ENCODE data around the gene FAM169A.

The FAM169A gene

DNA sequence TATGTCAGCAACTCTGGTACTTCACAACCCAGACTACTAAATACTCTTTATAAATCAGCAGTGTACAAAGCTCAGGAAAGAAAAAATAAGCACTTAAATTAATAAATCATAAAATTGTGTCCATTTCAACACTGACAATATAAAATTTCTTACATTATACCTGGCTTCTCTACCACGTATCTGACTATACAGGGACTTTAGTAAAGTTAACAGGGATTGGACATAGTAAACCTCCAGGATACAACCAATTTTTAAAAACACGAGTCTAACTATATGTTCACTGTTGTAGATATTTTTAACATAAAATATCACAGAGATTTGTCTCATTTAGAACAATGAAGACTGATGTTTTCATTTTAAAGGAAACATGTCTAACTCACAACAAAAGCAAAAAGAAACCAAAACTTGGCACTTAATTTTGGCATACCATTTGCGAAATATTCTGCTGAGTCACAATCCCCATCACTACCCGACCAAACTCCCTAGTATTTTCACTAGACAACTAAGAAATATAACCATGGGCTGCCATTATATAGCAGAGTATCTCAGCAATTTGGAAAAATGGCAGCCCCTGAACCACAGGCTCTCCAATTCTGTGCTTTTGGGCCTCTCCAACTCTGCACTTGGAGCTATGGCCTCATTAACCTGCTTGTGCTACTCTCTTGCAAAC lies 14.4 kb downstream of the FAM169A start:
- no peaks in the 10 kb centered on the region for H3K9me3 ChIP-seq (ENCODE audit: insufficient read depth, low read length)
- no peaks in the 10 kb centered on the region for H3K79me2 ChIP-seq (ENCODE audit: insufficient read depth, low read length)
- no peaks in the 10 kb centered on the region for H4K20me1 ChIP-seq (ENCODE audit: low read depth, low read length)
- H3K4me3 ChIP-seq (ENCODE audit: insufficient read depth, low read length, poor library complexity, severe bottlenecking) = no peak overlapping the region
- no peak overlapping the region for H2AFZ ChIP-seq (ENCODE audit: low read depth, low read length, severe bottlenecking)
- H3K9me2 ChIP-seq (replicated peaks; ENCODE audit: insufficient read depth, low read length) = no peaks in the 10 kb centered on the region
- H3K27ac ChIP-seq (ENCODE audit: low read depth, low read length) = no peak overlapping the region
- TF ChIP-seq EZH2phosphoT487 (conservative IDR thresholded peaks at IDR 0.05; ENCODE audit: low read length) = no peak
- TF ChIP-seq, protein P1, sequence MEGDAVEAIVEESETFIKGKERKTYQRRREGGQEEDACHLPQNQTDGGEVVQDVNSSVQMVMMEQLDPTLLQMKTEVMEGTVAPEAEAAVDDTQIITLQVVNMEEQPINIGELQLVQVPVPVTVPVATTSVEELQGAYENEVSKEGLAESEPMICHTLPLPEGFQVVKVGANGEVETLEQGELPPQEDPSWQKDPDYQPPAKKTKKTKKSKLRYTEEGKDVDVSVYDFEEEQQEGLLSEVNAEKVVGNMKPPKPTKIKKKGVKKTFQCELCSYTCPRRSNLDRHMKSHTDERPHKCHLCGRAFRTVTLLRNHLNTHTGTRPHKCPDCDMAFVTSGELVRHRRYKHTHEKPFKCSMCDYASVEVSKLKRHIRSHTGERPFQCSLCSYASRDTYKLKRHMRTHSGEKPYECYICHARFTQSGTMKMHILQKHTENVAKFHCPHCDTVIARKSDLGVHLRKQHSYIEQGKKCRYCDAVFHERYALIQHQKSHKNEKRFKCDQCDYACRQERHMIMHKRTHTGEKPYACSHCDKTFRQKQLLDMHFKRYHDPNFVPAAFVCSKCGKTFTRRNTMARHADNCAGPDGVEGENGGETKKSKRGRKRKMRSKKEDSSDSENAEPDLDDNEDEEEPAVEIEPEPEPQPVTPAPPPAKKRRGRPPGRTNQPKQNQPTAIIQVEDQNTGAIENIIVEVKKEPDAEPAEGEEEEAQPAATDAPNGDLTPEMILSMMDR (IDR thresholded peaks at IDR 0.05; ENCODE audit: insufficient read depth, low read length, poor library complexity, severe bottlenecking) = no peak
- no peaks in the 10 kb centered on the region for H3K36me3 ChIP-seq (ENCODE audit: low read length)
- no peaks in the 10 kb centered on the region for H3K27me3 ChIP-seq (ENCODE audit: low read length)
- H3K4me2 ChIP-seq (ENCODE audit: low read depth, low read length, poor library complexity, severe bottlenecking) = no peak overlapping the region
- H3K9ac ChIP-seq (ENCODE audit: low read length) = no peak overlapping the region
- no peaks in the 10 kb centered on the region for H3F3A ChIP-seq (ENCODE audit: insufficient read depth)

DNA sequence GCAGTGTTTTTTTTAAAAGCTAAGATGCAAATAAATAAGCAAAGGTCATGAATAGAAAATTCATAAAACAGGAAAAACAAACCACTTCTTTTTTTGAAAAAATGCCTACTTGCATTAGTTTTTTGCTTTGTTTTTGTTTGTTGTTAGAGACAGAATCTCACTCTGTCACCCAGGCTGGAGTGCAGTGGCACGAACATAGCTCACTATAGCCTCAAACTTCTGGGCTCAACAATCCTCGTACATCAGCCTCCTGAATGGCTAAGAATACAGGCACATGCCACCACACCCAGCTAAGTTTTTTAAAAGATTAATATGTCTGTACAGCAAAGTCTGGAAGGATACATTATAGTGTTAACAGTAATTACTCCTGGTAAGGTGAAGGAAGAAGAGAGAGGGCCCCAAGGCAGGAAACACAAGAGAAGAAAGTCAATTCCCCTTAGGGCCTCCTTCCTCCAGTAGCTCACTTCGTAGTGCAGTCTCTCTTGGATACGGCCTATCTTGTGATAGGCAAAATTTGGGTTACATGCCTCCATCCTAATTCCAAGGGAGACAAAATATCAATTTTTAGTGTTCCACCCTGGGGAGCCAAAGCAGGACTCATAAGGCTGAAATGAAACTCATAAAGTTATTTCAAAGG lies 15.3 kb downstream of the FAM169A start:
- H3K27me3 ChIP-seq (ENCODE audit: low read length) = no peaks in the 10 kb centered on the region
- no peak overlapping the region for H3K9ac ChIP-seq (ENCODE audit: low read length)
- H3F3A ChIP-seq (ENCODE audit: insufficient read depth) = no peaks in the 10 kb centered on the region
- TF ChIP-seq, protein P1 (IDR thresholded peaks at IDR 0.05; ENCODE audit: insufficient read depth, low read length, poor library complexity, severe bottlenecking) = no peak
- no peak for TF ChIP-seq EZH2phosphoT487 (conservative IDR thresholded peaks at IDR 0.05; ENCODE audit: low read length)
- H3K4me2 ChIP-seq (ENCODE audit: low read depth, low read length, poor library complexity, severe bottlenecking) = no peak overlapping the region
- H3K36me3 ChIP-seq (ENCODE audit: low read length) = no peaks in the 10 kb centered on the region
- H2AFZ ChIP-seq (ENCODE audit: low read depth, low read length, severe bottlenecking) = no peak overlapping the region
- H3K79me2 ChIP-seq (ENCODE audit: insufficient read depth, low read length) = no peaks in the 10 kb centered on the region
- no peaks in the 10 kb centered on the region for H4K20me1 ChIP-seq (ENCODE audit: low read depth, low read length)
- no peak overlapping the region for H3K27ac ChIP-seq (ENCODE audit: low read depth, low read length)
- H3K9me3 ChIP-seq (ENCODE audit: insufficient read depth, low read length) = no peaks in the 10 kb centered on the region
- H3K9me2 ChIP-seq (replicated peaks; ENCODE audit: insufficient read depth, low read length) = no peaks in the 10 kb centered on the region
- no peak overlapping the region for H3K4me3 ChIP-seq (ENCODE audit: insufficient read depth, low read length, poor library complexity, severe bottlenecking)

- H4K20me1 ChIP-seq (ENCODE audit: low read depth, low read length) = no peaks in the 10 kb centered on the region
- no peak overlapping the region for H3K4me3 ChIP-seq (ENCODE audit: insufficient read depth, low read length, poor library complexity, severe bottlenecking)
- no peaks in the 10 kb centered on the region for H3K9me2 ChIP-seq (replicated peaks; ENCODE audit: insufficient read depth, low read length)
- H3K4me2 ChIP-seq (ENCODE audit: low read depth, low read length, poor library complexity, severe bottlenecking) = no peak overlapping the region
- no peaks in the 10 kb centered on the region for H3K79me2 ChIP-seq (ENCODE audit: insufficient read depth, low read length)
- no peak overlapping the region for H2AFZ ChIP-seq (ENCODE audit: low read depth, low read length, severe bottlenecking)
- no peak overlapping the region for H3K27ac ChIP-seq (ENCODE audit: low read depth, low read length)
- H3F3A ChIP-seq (ENCODE audit: insufficient read depth) = no peaks in the 10 kb centered on the region
- no peak overlapping the region for H3K9ac ChIP-seq (ENCODE audit: low read length)
- no peaks in the 10 kb centered on the region for H3K36me3 ChIP-seq (ENCODE audit: low read length)
- no peaks in the 10 kb centered on the region for H3K27me3 ChIP-seq (ENCODE audit: low read length)
- no peaks in the 10 kb centered on the region for H3K9me3 ChIP-seq (ENCODE audit: insufficient read depth, low read length)
- TF ChIP-seq EZH2phosphoT487 (conservative IDR thresholded peaks at IDR 0.05; ENCODE audit: low read length) = no peak
- TF ChIP-seq, protein P1 (IDR thresholded peaks at IDR 0.05; ENCODE audit: insufficient read depth, low read length, poor library complexity, severe bottlenecking) = no peak
Observed at GRCh38 chr5:74850030-74850429, 16.2 kb downstream of the FAM169A start.
